A673 (cell line): ENCODE measurements around the gene SCG5. TPM values are rescaled to one million over a fixed set of nuclear protein-coding genes. Genes with fewer than 3 reads are reported as not detected.
"Not testable (repeated sequence)": the region's sequence is repeated elsewhere in the genome, so short reads cannot be mapped to it uniquely, and the experiment has no call there.

Source experiments
- BruUV-seq: library from RNA; stranded (reverse); fragments of 400-500 nt; replicated peaks from 2 replicates; lab custom pipeline; 2021; lab: Mats Ljungman, UMichigan
- CTCF ChIA-PET: fragments of 300-600 bp; sonication (Branson Sonifier 250); formaldehyde crosslinking; loops from one replicate; lab custom pipeline; 2022; ENCODE audit warnings: antibody characterized with exemption; lab: Charles Lee
- POLR2A ChIA-PET: fragments of 300-600 bp; sonication (Branson Sonifier 250); formaldehyde crosslinking; loops from one replicate; lab custom pipeline; 2022; ENCODE audit warnings: antibody characterized with exemption; ENCODE audit not compliant: low non-redundant PET; lab: Charles Lee
- DNase-seq: peaks from one replicate; pipeline ENCODE4 v3.0.0-alpha.2; 2015; ENCODE audit warnings: low spot score
- H3K27ac ChIP-seq: fragments of 200-600 bp; sonication (generic); 2 replicates; pipeline ENCODE4 v1.5.1; 2016; ENCODE audit warnings: mixed run types, low read depth, mild to moderate bottlenecking, mixed read lengths, antibody characterized with exemption, low read length; ENCODE audit not compliant: poor library complexity, severe bottlenecking
- H3K27me3 ChIP-seq: fragments of 200-600 bp; sonication (generic); replicated peaks from 2 replicates; pipeline ENCODE4 v1.6.1; 2017; ENCODE audit warnings: mixed run types, low read depth, mild to moderate bottlenecking, mixed read lengths, antibody characterized with exemption, low read length; ENCODE audit not compliant: insufficient read depth, poor library complexity
- H3K36me3 ChIP-seq: fragments of 200-600 bp; sonication (generic); 2 replicates; pipeline ENCODE4 v1.6.1; 2016; ENCODE audit warnings: mixed run types, mild to moderate bottlenecking, mixed read lengths, antibody characterized with exemption, low read length; ENCODE audit not compliant: insufficient read depth, poor library complexity, severe bottlenecking
- H3K4me1 ChIP-seq: fragments of 200-600 bp; sonication (generic); 2 replicates; pipeline ENCODE4 v1.6.1; 2017; ENCODE audit warnings: mixed run types, mild to moderate bottlenecking, mixed read lengths, antibody characterized with exemption, low read length; ENCODE audit not compliant: insufficient read depth, poor library complexity, severe bottlenecking
- H3K4me3 ChIP-seq: fragments of 200-600 bp; sonication (generic); 2 replicates; pipeline ENCODE4 v1.5.1; 2016; ENCODE audit warnings: low read depth, mixed run types, mild to moderate bottlenecking, mixed read lengths, low read length; ENCODE audit not compliant: poor library complexity, severe bottlenecking
- H3K9me3 ChIP-seq: fragments of 200-600 bp; sonication (generic); 2 replicates; pipeline ENCODE4 v1.6.1; 2016; ENCODE audit warnings: mixed run types, low read depth, mild to moderate bottlenecking, mixed read lengths, antibody characterized with exemption, low read length; ENCODE audit not compliant: poor library complexity, severe bottlenecking
- EZH2 ChIP-seq: fragments of 200-600 bp; sonication (generic); IDR thresholded peaks from 2 replicates; pipeline ENCODE4 v1.6.1; 2017; ENCODE audit warnings: borderline replicate concordance, low read depth, mild to moderate bottlenecking, mixed read lengths, antibody characterized with exemption, low read length; ENCODE audit not compliant: poor library complexity, severe bottlenecking
- intact Hi-C: fragments of 100-400 bp; cut with micrococcal nuclease; formaldehyde crosslinking; loops from one replicate; pipeline ENCODE4 v1.10.0; 2022; ENCODE audit not compliant: unreplicated experiment
- total RNA-seq: library from RNA; stranded (reverse); gene quantifications from 2 replicates; pipeline ENCODE4 v1.2.3, GENCODE V29; 2021
- TF ChIP-seq, protein P1 (sequence below): fragments of 300-800, 200-600 bp; sonication (generic); conservative IDR thresholded peaks from 2 replicates; pipeline ENCODE4 v1.5.1; 2017; ENCODE audit warnings: low read depth, mild to moderate bottlenecking, antibody characterized with exemption, low read length, moderate library complexity, mixed read lengths

Gene SCG5
- total RNA-seq, 1 experiment from 2014 or later = 3.1 TPM

DNA sequence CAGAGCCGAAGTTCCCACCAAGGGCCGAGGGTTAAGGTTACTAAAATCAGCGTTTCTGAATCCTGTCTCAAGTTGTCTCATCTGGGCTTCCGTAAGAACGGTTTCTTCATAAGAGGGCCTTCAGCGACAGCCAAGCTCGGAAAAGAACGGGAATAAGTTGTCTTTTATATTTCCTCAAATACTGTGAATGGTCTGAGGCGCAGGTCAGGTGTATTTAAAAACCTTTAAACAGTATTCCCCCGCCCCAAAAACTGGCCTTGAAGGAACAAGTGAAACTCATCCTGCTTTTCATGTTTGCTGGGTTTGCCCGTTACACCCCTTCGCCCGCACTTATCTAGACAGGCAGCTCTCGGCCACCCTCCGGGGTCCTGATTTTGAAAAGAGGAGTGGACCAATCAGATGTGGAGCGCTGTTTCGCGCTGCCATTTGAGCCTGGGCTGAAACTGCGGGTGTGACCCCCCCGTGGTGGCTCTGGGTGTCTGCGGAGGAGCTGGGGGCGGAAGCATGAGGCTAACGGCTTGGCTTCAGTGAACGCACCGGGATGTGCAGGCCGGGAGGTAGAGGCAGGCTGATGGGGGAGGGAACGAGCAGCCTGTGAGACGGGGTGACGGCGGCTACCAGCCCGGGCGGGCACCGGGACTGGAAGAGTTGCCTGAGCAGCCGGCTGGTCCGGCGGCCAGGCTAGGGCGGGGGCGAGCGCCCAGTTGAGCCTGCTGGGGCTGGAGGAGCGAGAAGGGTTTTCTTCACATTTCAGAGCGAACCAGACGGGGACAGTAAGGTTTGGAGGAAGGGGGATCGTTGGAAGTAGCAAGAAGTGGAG, 26.2 kb upstream of the SCG5 start, which contains the start of gene ARHGAP11A:
Gene ARHGAP11A (plus strand): TSS at position 454 of the 820 bp plus-strand sequence. CDS start 708 bp downstream, outside the sequence.
- CTCF ChIA-PET, H3K9me3 ChIP-seq, intact Hi-C loops, BruUV-seq, H3K4me1 ChIP-seq, H3K27me3 ChIP-seq, H3K36me3 ChIP-seq: not testable (repeated sequence)
- H3K27ac ChIP-seq = peak within 1 kb of the TSS; percentile 95
- peak within 1 kb of the TSS; percentile 62 for H3K4me3 ChIP-seq
- peak; percentile 94 for DNase-seq
- POLR2A ChIA-PET = interaction anchor here (0.5 kb wide), 1 partner anchor 1644 kb away, joined by 4 read pairs; no protein-coding TSS in a partner anchor

DNA sequence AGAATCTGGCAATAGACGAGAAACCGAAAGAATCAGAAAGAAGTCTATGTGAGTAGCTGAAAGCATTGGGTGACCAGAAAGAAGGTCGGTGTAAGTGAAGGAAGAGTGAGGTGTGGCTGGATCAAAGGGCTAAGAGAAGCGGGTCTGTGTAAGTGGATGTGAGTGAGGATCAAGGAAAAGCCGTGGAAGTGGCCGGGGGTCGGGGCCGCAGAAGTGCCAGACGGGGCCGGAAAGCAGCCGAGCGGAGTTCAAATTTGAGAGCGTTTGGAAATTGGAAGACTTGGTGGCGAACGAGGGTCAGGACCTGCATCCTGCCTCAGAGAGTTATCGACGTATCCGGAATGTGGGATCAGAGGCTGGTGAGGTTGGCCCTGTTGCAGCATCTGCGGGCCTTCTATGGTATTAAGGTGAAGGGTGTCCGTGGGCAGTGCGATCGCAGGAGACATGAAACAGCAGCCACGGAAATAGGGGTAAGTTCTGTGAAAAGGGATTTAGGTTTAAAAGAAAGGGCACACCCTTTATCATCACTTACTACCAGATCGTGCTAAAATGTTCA, 25.6 kb upstream of the SCG5 start:
- H3K27me3 ChIP-seq, H3K9me3 ChIP-seq, H3K36me3 ChIP-seq, H3K4me1 ChIP-seq, intact Hi-C loops, DNase-seq, CTCF ChIA-PET: not testable (repeated sequence)
- peak overlapping the region; percentile 95 for H3K27ac ChIP-seq
- H3K4me3 ChIP-seq = peak overlapping the region; percentile 62
- POLR2A ChIA-PET = interaction anchor here (0.5 kb wide), 1 partner anchor 1644 kb away, joined by 4 read pairs; no protein-coding TSS in a partner anchor
- TSS peak; percentile 85 for BruUV-seq

DNA sequence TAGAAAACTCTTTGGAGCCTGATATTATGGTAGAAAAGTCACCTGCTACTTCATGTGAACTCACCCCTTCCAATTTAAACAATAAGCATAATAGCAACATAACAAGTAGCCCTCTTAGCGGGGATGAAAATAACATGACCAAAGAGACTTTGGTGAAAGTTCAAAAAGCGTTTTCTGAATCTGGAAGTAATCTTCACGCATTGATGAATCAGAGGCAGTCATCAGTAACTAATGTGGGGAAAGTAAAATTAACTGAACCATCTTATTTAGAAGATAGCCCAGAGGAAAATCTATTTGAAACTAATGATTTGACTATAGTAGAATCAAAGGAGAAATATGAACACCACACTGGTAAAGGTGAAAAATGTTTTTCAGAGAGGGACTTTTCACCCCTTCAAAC, 5.1 kb upstream of the SCG5 start:
- TF ChIP-seq, protein P1, sequence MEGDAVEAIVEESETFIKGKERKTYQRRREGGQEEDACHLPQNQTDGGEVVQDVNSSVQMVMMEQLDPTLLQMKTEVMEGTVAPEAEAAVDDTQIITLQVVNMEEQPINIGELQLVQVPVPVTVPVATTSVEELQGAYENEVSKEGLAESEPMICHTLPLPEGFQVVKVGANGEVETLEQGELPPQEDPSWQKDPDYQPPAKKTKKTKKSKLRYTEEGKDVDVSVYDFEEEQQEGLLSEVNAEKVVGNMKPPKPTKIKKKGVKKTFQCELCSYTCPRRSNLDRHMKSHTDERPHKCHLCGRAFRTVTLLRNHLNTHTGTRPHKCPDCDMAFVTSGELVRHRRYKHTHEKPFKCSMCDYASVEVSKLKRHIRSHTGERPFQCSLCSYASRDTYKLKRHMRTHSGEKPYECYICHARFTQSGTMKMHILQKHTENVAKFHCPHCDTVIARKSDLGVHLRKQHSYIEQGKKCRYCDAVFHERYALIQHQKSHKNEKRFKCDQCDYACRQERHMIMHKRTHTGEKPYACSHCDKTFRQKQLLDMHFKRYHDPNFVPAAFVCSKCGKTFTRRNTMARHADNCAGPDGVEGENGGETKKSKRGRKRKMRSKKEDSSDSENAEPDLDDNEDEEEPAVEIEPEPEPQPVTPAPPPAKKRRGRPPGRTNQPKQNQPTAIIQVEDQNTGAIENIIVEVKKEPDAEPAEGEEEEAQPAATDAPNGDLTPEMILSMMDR = no peak
- TF ChIP-seq EZH2 = no peak
- no peaks in the 10 kb centered on the region for H3K9me3 ChIP-seq
- H3K4me1 ChIP-seq = no peaks in the 10 kb centered on the region
- no peak for DNase-seq
- H3K36me3 ChIP-seq = peaks cover 78% of the 10 kb centered on the region
- H3K27ac ChIP-seq = no peak overlapping the region
- no peak overlapping the region for H3K4me3 ChIP-seq
- BruUV-seq = TSS peak; percentile 36
- H3K27me3 ChIP-seq = no peaks in the 10 kb centered on the region
- intact Hi-C loops = no loop called here
- ChIA-PET CTCF (no interaction called here), POLR2A (no interaction called here)

DNA sequence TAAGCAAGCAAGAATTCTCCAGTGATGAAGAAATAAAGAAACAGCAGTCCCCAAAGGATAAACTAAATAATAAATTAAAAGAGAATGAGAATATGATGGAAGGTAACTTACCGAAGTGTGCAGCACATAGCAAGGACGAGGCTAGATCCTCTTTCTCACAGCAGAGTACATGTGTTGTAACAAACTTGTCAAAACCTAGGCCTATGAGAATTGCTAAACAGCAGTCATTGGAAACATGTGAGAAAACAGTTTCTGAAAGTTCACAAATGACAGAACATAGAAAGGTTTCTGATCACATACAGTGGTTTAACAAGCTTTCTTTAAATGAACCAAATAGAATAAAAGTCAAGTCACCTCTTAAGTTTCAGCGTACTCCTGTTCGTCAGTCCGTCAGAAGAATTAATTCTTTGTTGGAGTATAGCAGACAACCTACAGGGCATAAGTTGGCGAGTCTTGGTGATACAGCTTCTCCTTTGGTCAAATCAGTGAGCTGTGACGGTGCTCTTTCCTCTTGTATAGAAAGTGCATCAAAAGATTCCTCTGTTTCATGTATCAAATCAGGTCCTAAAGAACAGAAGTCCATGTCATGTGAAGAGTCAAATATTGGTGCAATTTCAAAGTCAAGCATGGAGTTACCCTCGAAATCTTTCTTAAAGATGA, 4.5 kb upstream of the SCG5 start:
- intact Hi-C loops = no loop called here
- no peak overlapping the region for H3K27ac ChIP-seq
- no peak overlapping the region for H3K4me3 ChIP-seq
- H3K4me1 ChIP-seq = no peaks in the 10 kb centered on the region
- no peaks in the 10 kb centered on the region for H3K27me3 ChIP-seq
- BruUV-seq = no TSS peak
- ChIA-PET CTCF (no interaction called here), POLR2A (no interaction called here)
- TF ChIP-seq, protein P1 = no peak
- no peak for TF ChIP-seq EZH2
- no peaks in the 10 kb centered on the region for H3K9me3 ChIP-seq
- no peak for DNase-seq
- H3K36me3 ChIP-seq = peaks cover 78% of the 10 kb centered on the region
